ENCODE data around the gene P2RX1.

The P2RX1 gene

DNA sequence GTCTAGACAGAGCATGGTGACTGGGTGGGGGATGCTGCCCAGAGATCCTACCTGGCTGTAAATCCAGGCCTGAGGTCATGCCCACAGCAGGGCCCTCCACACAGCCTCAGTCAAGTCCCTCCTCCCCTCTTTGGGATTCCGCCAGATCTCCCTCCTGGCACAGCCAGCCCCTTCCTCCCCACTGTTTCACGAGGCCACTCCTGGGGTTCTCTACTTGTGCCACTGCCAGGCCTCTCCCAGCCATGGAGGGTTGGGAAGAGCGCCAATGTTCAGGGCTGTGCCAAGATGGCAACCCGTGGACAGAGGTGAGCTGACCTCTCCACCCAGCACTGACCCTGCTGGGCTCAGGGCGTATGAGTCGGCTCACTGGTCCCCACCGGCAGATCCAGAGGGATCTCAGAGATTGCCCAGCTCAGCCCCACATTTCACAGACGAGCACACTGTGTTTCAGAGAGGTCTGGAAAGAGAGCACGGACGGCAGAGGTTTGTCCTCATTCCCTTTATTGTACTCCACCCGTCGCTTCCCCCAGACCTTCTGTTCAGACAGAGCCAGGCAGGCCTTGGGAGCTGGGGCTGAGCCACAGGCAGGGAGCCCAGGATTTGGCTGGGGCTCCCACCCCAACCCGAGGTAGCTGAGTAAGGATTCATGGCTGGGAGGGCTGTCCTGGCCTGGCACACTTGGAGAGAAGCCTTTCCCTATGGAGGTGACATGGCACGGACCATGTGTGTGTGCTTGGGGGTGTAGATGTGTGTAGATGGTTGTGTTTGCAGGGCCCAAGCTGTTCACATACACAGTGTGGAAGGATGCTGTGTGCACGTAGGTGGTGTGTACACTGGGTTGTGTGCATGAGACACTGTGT, 19.9 kb downstream of the P2RX1 start:
- Mint-ChIP-seq H3K4me1 (peaks cover 24% of the 10 kb centered on the region), H3K9me3 (no peaks in the 10 kb centered on the region), H3K27me3 (peaks cover 45% of the 10 kb centered on the region), H3K4me3 (no peak overlapping the region), H3K27ac (no peak overlapping the region), H3K36me3 (no peaks in the 10 kb centered on the region)
- CTCF ChIA-PET: interaction anchor here (1.6 kb wide), 1 partner anchor 33 kb away, joined by 6 read pairs; no protein-coding TSS in a partner anchor
- no peak for DNase-seq

DNA sequence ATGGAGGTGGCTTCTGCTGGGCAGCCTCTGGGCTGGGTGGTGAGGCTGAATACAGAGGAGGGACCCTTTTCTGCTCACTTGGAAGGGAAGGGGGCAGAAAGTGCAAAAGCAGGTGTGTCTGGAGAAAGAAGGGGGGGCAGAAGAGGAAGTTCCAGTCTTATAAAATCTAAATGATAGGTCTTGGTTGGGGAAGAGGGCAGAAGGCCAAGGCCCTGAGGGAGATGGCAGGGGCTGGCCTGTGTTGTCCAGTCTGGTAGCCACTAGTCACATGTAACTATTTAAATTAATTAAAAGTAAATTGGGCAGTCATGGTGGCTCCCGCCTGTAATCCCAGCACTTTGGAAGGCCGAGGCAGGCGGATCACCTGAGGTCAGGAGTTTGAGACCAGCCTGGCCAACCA, 20.9 kb downstream of the P2RX1 start:
- Mint-ChIP-seq H3K27me3 (peaks cover 50% of the 10 kb centered on the region), H3K4me3 (no peak overlapping the region), H3K9me3 (no peaks in the 10 kb centered on the region), H3K36me3 (no peaks in the 10 kb centered on the region), H3K4me1 (peaks cover 30% of the 10 kb centered on the region), H3K27ac (no peak overlapping the region)
- DNase-seq: no peak
- CTCF ChIA-PET: no interaction called here

DNA sequence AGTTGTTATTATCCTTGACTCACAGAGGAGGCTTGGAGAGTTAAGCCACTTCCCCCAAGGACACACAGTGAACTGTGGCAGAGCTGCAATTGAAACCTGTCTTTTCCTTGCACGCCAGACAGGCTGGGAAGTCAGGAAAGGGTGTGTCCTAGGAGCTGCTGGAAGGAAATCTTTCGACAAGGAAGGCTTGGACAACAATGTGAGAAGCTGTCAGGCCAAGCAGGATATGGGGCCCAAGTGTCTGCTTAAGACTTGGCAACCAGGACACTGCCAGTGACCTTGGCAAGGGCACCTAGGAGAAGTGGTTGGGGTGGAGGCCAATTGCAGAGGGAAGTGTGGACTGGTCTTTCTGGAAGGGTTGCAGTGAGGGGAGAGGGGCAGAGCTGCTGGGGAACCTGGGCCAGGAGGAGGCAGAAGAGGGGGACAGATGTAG, 21.3 kb downstream of the P2RX1 start:
- CTCF ChIA-PET: interaction anchor here (1.2 kb wide), 1 partner anchor 12 kb away, joined by 4 read pairs; no protein-coding TSS in a partner anchor
- Mint-ChIP-seq H3K27ac (no peak overlapping the region), H3K4me1 (peaks cover 32% of the 10 kb centered on the region), H3K9me3 (no peaks in the 10 kb centered on the region), H3K36me3 (no peaks in the 10 kb centered on the region), H3K4me3 (no peak overlapping the region), H3K27me3 (peaks cover 51% of the 10 kb centered on the region)
- no peak for DNase-seq

DNA sequence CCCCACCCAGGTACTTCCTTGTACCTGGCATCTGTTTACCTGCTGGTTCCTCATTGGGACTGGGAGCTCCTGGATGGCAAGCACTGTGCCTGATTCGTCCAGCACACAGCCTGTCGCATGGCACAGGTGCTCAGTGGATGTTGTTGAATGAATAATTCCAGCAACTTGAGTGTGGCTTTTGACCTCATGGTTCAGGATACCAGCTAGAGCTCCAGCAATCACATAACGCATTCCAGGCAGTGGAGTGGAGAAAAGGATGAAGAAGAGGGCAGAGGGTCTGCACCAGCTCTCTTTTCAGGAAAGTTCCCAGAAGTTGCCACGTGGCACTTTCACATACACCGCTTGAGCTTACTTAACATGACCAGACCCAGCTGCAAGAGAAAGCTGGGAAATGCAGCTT, 22.1 kb downstream of the P2RX1 start:
- H3K4me1 Mint-ChIP-seq: peaks cover 32% of the 10 kb centered on the region
- H3K36me3 Mint-ChIP-seq: no peaks in the 10 kb centered on the region
- no peaks in the 10 kb centered on the region for H3K9me3 Mint-ChIP-seq
- CTCF ChIA-PET: interaction anchor here (0.7 to 1.2 kb wide), 2 partner anchors 13 to 49 kb away, joined by 4 read pairs; no protein-coding TSS in a partner anchor
- no peak overlapping the region for H3K27ac Mint-ChIP-seq
- H3K27me3 Mint-ChIP-seq: peaks cover 43% of the 10 kb centered on the region
- no peak for DNase-seq
- H3K4me3 Mint-ChIP-seq: peak overlapping the region; percentile 83

GRCh38 chr17:3893720-3894116, 22.5 kb downstream of the P2RX1 start:
- CTCF ChIA-PET: interaction anchor here (0.7 to 1.2 kb wide), 2 partner anchors 13 to 49 kb away, joined by 4 read pairs; no protein-coding TSS in a partner anchor
- H3K27ac Mint-ChIP-seq: peak overlapping the region; percentile 9
- no peaks in the 10 kb centered on the region for H3K9me3 Mint-ChIP-seq
- peaks cover 39% of the 10 kb centered on the region for H3K27me3 Mint-ChIP-seq
- peak overlapping the region; percentile 83 for H3K4me3 Mint-ChIP-seq
- no peak for DNase-seq
- H3K36me3 Mint-ChIP-seq: no peaks in the 10 kb centered on the region
- H3K4me1 Mint-ChIP-seq: peaks cover 32% of the 10 kb centered on the region

GRCh38 chr17:3893003-3893719, 23.1 kb downstream of the P2RX1 start, which contains the start of gene CAMKK1:
Gene CAMKK1, minus strand, starts transcription at chr17:3893053. Its CDS starts 7,366 bp downstream, at chr17:3885687.
- H3K4me1 Mint-ChIP-seq: peaks cover 34% of the 10 kb centered on the region
- H3K4me3 Mint-ChIP-seq: peak within 1 kb of the TSS; percentile 83
- H3K9me3 Mint-ChIP-seq: no peaks in the 10 kb centered on the region
- CTCF ChIA-PET: interaction anchor here (0.7 kb wide), 1 partner anchor 48 kb away, joined by 4 read pairs; no protein-coding TSS in a partner anchor
- peak; percentile 92 for DNase-seq
- peaks cover 35% of the 10 kb centered on the region for H3K27me3 Mint-ChIP-seq
- H3K36me3 Mint-ChIP-seq: no peaks in the 10 kb centered on the region
- peak within 1 kb of the TSS; percentile 80 for H3K27ac Mint-ChIP-seq

GRCh38 chr17:3892095-3892998, 23.9 kb downstream of the P2RX1 start:
- H3K27ac Mint-ChIP-seq: peak overlapping the region; percentile 80
- H3K9me3 Mint-ChIP-seq: no peaks in the 10 kb centered on the region
- CTCF ChIA-PET: no interaction called here
- peak; percentile 90 for DNase-seq
- H3K4me3 Mint-ChIP-seq: peak overlapping the region; percentile 79
- H3K4me1 Mint-ChIP-seq: peaks cover 40% of the 10 kb centered on the region
- no peaks in the 10 kb centered on the region for H3K36me3 Mint-ChIP-seq
- peaks cover 27% of the 10 kb centered on the region for H3K27me3 Mint-ChIP-seq

DNA sequence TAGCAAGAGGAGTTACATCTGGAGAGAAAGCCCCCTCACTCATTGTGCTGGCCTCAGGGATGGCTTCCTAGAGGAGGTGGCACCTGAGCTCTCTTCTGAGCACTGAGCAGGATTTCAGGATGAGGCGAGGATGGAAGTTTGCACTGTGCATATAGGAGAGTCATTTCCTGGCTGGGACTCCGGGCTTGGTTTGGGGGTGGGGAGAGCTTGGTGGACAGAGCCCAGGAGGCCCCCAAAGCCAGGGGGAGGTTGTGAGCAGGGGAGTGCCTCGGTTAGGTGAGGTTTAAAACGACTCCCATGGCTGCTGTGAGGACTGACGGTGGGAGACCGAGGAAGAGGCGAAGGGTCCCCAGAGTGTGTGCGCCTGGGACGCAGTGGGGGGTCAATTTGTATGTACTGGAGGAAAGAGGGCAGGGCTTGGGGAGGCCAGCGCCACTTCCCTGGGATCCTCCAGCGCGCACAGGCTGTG, 24.6 kb downstream of the P2RX1 start:
- CTCF ChIA-PET: interaction anchor here (0.6 kb wide), 1 partner anchor 154 kb away, joined by 3 read pairs; no protein-coding TSS in a partner anchor
- no peak for DNase-seq
- no peaks in the 10 kb centered on the region for H3K36me3 Mint-ChIP-seq
- H3K4me1 Mint-ChIP-seq: peaks cover 47% of the 10 kb centered on the region
- peak overlapping the region; percentile 79 for H3K4me3 Mint-ChIP-seq
- peaks cover 26% of the 10 kb centered on the region for H3K27me3 Mint-ChIP-seq
- H3K27ac Mint-ChIP-seq: peak overlapping the region; percentile 34
- H3K9me3 Mint-ChIP-seq: no peaks in the 10 kb centered on the region

GRCh38 chr17:3890878-3891219, 25.4 kb downstream of the P2RX1 start:
- H3K27ac Mint-ChIP-seq: no peak overlapping the region
- H3K9me3 Mint-ChIP-seq: no peaks in the 10 kb centered on the region
- peak overlapping the region; percentile 79 for H3K4me3 Mint-ChIP-seq
- H3K36me3 Mint-ChIP-seq: no peaks in the 10 kb centered on the region
- peaks cover 54% of the 10 kb centered on the region for H3K4me1 Mint-ChIP-seq
- CTCF ChIA-PET: interaction anchor here (1.2 kb wide), 1 partner anchor 23 kb away, joined by 3 read pairs; no protein-coding TSS in a partner anchor
- DNase-seq: no peak
- peaks cover 26% of the 10 kb centered on the region for H3K27me3 Mint-ChIP-seq

GRCh38 chr17:3890082-3890877, 26.0 kb downstream of the P2RX1 start:
- no peaks in the 10 kb centered on the region for H3K9me3 Mint-ChIP-seq
- DNase-seq: no peak
- H3K4me3 Mint-ChIP-seq: no peak overlapping the region
- peaks cover 54% of the 10 kb centered on the region for H3K4me1 Mint-ChIP-seq
- H3K36me3 Mint-ChIP-seq: no peaks in the 10 kb centered on the region
- no peak overlapping the region for H3K27ac Mint-ChIP-seq
- H3K27me3 Mint-ChIP-seq: peaks cover 26% of the 10 kb centered on the region
- CTCF ChIA-PET: interaction anchor here (1.2 kb wide), 1 partner anchor 24 kb away, joined by 3 read pairs; no protein-coding TSS in a partner anchor

DNA sequence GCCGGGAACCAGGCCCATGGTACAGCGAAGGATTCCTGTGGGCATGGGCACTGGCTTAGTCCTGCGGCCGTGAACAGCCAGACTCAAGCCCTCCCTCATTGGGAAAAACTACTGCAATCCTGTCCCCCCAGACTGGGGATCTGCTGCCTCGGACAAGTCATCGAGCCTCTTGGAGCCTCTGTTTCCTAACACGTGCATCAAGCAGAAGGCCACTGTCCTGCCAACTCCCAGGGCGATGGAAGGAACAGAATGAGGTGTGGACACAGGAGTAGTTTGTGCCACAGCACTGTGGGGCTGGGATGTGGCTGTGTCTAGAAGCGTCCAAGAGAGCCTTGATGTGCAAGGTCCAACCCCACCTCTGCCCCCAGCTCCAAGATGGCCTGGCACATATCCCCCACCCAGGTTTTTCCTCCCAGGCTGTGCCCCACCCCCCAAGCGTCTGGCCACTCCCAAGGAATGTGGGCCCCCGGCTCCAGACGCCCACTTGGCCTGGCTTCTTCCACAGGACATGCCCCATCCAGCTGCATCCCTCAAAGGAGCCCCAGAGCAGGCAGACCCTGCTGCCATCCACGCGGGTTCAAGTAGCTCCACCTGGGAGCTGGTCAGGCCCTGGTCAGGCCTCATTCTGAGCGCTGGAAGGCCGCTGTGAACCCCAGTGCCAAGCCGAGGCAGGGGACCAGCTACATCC, 26.8 kb downstream of the P2RX1 start:
- H3K27ac Mint-ChIP-seq: no peak overlapping the region
- H3K4me1 Mint-ChIP-seq: peaks cover 52% of the 10 kb centered on the region
- CTCF ChIA-PET: interaction anchor here (1.1 to 1.2 kb wide), 2 partner anchors 24 to 25 kb away, joined by 3 read pairs; no protein-coding TSS in a partner anchor
- no peaks in the 10 kb centered on the region for H3K36me3 Mint-ChIP-seq
- peaks cover 26% of the 10 kb centered on the region for H3K27me3 Mint-ChIP-seq
- DNase-seq: no peak
- no peak overlapping the region for H3K4me3 Mint-ChIP-seq
- H3K9me3 Mint-ChIP-seq: no peaks in the 10 kb centered on the region

DNA sequence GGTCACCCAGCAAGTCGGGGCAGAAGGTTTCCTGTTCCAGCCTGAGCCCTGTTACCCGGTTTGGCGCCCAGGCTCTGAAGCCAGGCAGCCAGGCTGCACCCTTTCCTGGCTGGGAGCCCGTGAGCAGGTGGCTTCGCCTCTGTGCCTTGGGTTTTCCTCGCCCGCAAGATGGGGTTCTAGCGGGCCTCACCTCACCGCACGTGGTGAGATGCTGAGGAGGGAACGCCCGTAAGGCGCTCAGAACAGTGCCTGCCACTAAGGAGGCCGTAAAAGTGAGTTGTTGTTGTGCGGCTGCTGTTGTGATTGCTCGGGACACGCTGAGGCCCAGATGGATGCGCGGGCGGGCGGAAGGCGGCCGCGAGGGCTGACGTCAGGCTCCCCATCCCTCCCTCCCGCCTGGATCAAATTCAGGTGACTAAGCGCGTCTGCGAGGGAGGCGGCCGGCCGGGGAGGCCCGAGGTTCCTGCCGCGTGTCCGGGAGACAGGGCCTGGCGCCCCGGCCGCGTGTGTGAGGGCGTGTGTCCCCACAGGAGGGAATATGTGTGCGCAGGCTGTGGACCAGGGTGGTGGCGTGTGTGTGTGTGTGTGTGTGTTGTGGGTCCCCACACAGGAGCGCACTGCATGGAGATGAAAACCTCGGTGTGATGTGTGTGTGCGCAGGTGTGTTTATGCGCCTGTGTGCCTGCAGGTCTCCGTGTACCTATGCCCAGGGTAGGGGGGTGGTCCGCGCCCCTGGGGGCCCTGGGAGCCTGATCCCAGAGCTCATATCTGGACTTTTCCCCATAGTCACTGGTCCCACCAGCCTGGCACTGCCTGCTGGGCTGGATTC, 27.7 kb downstream of the P2RX1 start:
- Mint-ChIP-seq H3K9me3 (no peaks in the 10 kb centered on the region), H3K4me3 (no peak overlapping the region), H3K27ac (no peak overlapping the region), H3K36me3 (no peaks in the 10 kb centered on the region), H3K27me3 (peaks cover 26% of the 10 kb centered on the region), H3K4me1 (peaks cover 42% of the 10 kb centered on the region)
- CTCF ChIA-PET: interaction anchor here (1.1 kb wide), 1 partner anchor 25 kb away, joined by 3 read pairs; no protein-coding TSS in a partner anchor
- DNase-seq: no peak
